ENCODE data around the gene LRIG1. TPM values are rescaled to one million over a fixed set of nuclear protein-coding genes. Genes with fewer than 3 reads are reported as not detected.

Gene LRIG1
- total RNA-seq, 4 donors from 2014 or later: 48.6 to 58.6 (median 52.5) TPM

DNA sequence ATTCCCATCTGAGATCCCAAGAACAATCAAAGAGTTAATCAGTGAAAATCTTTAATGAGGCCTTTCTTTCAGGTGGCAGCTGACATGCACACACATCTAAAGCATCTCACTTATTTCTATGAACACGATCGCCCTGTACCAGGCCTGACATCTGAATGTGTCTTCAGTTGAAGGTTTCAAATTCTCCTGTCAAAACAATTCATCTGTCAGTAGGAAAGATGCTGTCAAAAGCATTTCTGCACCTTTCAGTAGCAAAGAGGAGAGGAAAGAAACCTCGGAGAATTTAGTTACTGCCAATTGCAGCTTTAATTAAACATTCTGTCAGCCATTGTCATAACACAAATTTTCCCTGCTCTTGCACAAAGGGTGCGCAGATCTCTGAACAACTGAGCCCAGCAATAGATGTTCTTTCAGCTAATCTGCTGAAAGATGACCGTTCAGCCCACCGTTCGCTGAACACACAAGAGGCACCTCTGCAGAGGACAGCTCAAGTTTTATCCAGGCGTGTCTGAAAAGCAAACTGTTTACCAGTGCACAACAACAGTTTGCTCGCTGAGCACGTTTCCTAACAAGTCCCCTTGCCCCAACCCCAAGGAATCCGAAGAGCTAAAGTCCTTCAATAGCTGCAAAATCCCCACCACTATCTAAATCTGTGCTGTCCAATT, 34.1 kb downstream of the LRIG1 start:
- no peaks in the 10 kb centered on the region for H3K9me3 ChIP-seq
- 73 to 77% methylated on average over 11 of the region's 11 CpGs for WGBS, 2 donors
- H3K4me3 ChIP-seq: no peak overlapping the region
- peaks cover 0 to 4% (median 0%) of the 10 kb centered on the region in 3 donors for H3K36me3 ChIP-seq
- no peaks in the 10 kb centered on the region for H3K27me3 ChIP-seq
- TF ChIP-seq, protein P1, sequence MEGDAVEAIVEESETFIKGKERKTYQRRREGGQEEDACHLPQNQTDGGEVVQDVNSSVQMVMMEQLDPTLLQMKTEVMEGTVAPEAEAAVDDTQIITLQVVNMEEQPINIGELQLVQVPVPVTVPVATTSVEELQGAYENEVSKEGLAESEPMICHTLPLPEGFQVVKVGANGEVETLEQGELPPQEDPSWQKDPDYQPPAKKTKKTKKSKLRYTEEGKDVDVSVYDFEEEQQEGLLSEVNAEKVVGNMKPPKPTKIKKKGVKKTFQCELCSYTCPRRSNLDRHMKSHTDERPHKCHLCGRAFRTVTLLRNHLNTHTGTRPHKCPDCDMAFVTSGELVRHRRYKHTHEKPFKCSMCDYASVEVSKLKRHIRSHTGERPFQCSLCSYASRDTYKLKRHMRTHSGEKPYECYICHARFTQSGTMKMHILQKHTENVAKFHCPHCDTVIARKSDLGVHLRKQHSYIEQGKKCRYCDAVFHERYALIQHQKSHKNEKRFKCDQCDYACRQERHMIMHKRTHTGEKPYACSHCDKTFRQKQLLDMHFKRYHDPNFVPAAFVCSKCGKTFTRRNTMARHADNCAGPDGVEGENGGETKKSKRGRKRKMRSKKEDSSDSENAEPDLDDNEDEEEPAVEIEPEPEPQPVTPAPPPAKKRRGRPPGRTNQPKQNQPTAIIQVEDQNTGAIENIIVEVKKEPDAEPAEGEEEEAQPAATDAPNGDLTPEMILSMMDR (IDR thresholded peaks at IDR 0.05): no peak
- TF ChIP-seq POLR2A (IDR thresholded peaks at IDR 0.05): no peak
- no peak for TF ChIP-seq EP300 (IDR thresholded peaks at IDR 0.05)
- no peak for DNase-seq (ENCODE audit: low spot score in 2 of 2)
- no peak overlapping the region for H3K27ac ChIP-seq
- H3K4me1 ChIP-seq: peaks cover 0 to 48% (median 4%) of the 10 kb centered on the region in 4 donors

DNA sequence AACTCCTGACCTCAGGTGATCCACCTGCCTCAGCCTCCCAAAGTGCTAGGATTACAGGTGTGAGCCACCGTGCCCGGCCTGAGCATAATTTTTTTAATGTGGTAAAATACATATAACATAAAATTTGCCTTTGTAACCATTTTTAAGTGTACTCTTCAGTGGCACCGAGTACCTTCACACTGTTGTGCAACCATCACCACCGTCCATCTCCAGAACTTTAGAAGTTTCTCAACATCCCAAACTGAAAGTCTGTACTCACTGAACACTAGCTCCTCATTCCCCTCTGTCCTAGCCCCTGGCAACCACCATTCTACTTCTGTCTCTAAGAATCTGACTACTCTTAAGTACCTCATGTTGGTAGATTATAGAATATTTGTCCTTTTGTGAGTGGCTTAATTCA, 35.2 kb downstream of the LRIG1 start:
- Histone ChIP-seq H3K27me3 (no peaks in the 10 kb centered on the region), H3K27ac (no peak overlapping the region), H3K4me3 (no peak overlapping the region), H3K36me3 (peaks cover 0 to 13% (median 0%) of the 10 kb centered on the region in 3 donors), H3K9me3 (no peaks in the 10 kb centered on the region), H3K4me1 (peaks cover 0 to 48% (median 2%) of the 10 kb centered on the region in 4 donors)
- WGBS, 2 donors: 89 to 97% methylated on average over 4 of the region's 4 CpGs
- DNase-seq (ENCODE audit: low spot score in 2 of 2): no peak
- TF ChIP-seq EP300 (IDR thresholded peaks at IDR 0.05) (no peak), POLR2A (IDR thresholded peaks at IDR 0.05) (no peak)
- TF ChIP-seq, protein P1 (IDR thresholded peaks at IDR 0.05): no peak

DNA sequence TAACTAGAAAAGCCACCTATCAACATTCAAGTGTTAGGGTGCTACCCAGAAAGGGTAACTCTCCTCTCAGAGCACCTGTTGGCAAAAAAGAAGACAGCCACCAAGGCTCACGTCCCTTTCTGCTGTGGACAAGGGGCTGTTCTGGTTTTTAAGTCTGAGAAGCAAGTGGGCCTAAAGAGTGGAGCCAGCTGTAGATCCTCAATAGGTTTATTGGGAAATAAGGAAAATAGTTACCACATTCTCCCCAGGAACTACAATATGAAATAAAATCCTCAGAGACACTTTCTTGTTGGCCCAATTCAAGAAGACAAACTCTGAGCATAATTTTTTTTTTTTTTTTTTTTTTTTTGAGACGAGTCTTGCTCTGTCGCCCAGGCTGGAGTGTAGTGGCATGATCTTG, 35.8 kb downstream of the LRIG1 start:
- Histone ChIP-seq H3K9me3 (no peaks in the 10 kb centered on the region), H3K36me3 (peaks cover 0 to 18% (median 0%) of the 10 kb centered on the region in 3 donors), H3K27ac (no peak overlapping the region), H3K4me1 (peaks cover 0 to 48% (median 0%) of the 10 kb centered on the region in 4 donors), H3K27me3 (no peaks in the 10 kb centered on the region), H3K4me3 (no peak overlapping the region)
- 89 to 95% methylated on average over 3 of the region's 3 CpGs for WGBS, 2 donors
- TF ChIP-seq EP300 (IDR thresholded peaks at IDR 0.05) (no peak), POLR2A (IDR thresholded peaks at IDR 0.05) (no peak)
- TF ChIP-seq, protein P1 (IDR thresholded peaks at IDR 0.05): no peak
- DNase-seq (ENCODE audit: low spot score in 2 of 2): no peak

DNA sequence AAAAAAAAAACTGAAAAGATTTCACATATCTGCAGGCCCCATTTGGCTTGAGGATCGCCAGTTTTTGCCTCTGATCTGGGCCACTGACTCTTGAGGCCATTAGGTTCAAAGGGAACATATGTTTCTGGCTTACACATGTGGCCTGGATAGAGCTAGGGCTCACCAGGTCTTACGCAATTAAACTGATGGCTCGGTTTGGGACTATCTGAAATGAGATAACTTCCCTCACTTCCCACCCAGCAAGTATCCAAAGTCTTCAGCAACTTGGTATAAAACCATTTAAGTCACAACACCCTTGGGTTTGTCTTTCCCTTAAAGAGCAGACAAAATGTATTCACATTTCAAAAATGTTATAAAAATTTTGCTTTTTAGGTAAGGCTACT, 36.3 kb downstream of the LRIG1 start:
- no peak for DNase-seq (ENCODE audit: low spot score in 2 of 2)
- WGBS, 2 donors: 66 to 72% methylated on average over 3 of the region's 3 CpGs
- H3K9me3 ChIP-seq: no peaks in the 10 kb centered on the region
- TF ChIP-seq POLR2A (IDR thresholded peaks at IDR 0.05) (no peak), EP300 (IDR thresholded peaks at IDR 0.05) (no peak)
- TF ChIP-seq, protein P1 (IDR thresholded peaks at IDR 0.05): no peak
- H3K27me3 ChIP-seq: no peaks in the 10 kb centered on the region
- H3K27ac ChIP-seq: no peak overlapping the region
- peaks cover 0 to 18% (median 0%) of the 10 kb centered on the region in 3 donors for H3K36me3 ChIP-seq
- H3K4me3 ChIP-seq: no peak overlapping the region
- H3K4me1 ChIP-seq: peaks cover 0 to 47% (median 0%) of the 10 kb centered on the region in 4 donors

DNA sequence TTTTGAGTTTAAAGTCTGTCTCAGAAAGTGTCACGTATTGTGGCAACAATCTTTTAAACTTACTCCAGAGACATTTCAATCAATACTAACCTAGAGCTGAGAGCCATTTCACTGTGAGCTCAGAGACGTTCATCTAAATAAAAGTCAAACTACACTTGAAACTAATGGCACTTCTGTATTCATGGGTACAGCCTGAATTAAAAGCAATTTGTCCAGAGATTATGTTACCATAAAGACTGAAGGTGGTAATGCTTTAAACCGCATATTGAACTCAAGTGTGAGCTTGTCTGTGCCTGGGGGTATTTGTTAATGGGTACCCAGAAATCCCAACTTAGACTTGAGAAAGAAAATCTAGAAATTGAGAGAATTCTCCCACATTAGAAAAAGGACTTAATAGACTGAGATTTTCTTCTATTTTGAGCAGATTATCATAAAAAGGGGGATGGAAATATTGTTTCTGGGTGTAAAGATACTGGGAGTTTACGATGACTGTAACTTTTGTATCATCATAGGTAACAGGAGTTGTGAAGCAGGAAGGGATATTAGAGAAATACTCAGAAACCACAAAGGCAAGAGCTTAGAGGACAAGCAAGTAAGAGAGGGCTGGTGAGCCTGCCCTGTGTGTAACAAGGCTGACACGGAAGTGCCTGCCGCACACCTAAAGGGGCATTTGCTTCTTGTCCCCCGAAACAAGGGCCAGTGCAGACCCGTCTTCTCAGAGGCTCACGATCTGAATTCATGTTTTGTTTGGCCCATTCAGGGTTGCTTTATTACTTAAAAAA, 36.9 kb downstream of the LRIG1 start:
- H3K36me3 ChIP-seq: peaks cover 0 to 18% (median 0%) of the 10 kb centered on the region in 3 donors
- H3K27ac ChIP-seq: no peak overlapping the region
- WGBS, 2 donors: 69 to 70% methylated on average over 9 of the region's 9 CpGs
- DNase-seq (ENCODE audit: low spot score in 2 of 2): no peak
- H3K27me3 ChIP-seq: no peaks in the 10 kb centered on the region
- H3K9me3 ChIP-seq: no peaks in the 10 kb centered on the region
- no peak overlapping the region for H3K4me3 ChIP-seq
- peaks cover 0 to 41% (median 0%) of the 10 kb centered on the region in 4 donors for H3K4me1 ChIP-seq
- TF ChIP-seq EP300 (IDR thresholded peaks at IDR 0.05): no peak
- no peak for TF ChIP-seq POLR2A (IDR thresholded peaks at IDR 0.05)
- TF ChIP-seq, protein P1 (IDR thresholded peaks at IDR 0.05): no peak

Data from tibial nerve (tissue), 4 donors.